IPS-18c (cell line): Measurements from ENCODE around the gene SLC39A8.
A peak's percentile ranks its signal among the peaks of the same experiment; 100 is the strongest.

ENCODE experiments used
- H3K4me3 ChIP-seq: 2 replicates; pipeline ENCODE4 v1.7.0; 2013; ENCODE audit warnings: low read depth, mild to moderate bottlenecking, low read length, moderate library complexity; ENCODE audit not compliant: insufficient read depth
- H3K9me3 ChIP-seq: one replicate; pipeline ENCODE4 v1.6.1; 2013; ENCODE audit warnings: mild to moderate bottlenecking, low read length, moderate library complexity; ENCODE audit not compliant: control insufficient read depth, insufficient read depth

The SLC39A8 gene

GRCh38 chr4:102344520-102344953 is 745 bp downstream of the SLC39A8 start:
- Histone ChIP-seq H3K4me3 (peak overlapping the region; percentile 64), H3K9me3 (no peaks in the 10 kb centered on the region)

GRCh38 chr4:102343964-102344519 is 1.2 kb downstream of the SLC39A8 start:
- Histone ChIP-seq H3K9me3 (no peaks in the 10 kb centered on the region), H3K4me3 (peak overlapping the region; percentile 64)

DNA sequence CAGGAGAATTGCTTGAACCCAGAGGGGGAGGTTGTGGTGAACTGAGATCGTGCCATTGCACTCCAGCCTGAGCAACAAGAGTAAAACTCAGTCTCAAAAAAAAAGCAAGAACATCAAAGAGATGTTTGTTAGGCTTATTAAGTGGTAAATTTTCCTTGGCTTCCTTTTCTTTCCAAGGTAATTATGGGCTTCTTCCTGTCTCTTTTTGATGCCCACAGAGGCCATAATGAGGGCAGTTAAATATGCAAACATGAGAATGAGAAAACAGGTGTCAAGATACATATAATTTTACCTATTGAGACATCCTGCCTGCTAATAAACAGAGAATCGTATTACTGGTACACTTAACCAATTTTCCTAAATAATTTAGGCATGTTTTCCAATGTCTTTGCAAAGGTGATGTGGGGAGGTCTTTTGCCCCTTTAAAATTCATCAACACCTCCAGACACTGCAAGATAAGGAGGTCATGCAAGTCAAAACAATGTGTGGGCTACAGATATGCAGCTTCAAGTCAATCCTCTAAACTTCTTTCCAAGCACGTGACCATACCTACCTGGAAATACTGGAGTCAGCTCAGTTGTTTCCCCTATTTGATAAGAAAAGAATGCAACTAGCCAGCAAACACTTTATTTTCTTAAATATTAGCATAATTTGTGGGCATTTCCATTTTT is 2.7 kb downstream of the SLC39A8 start:
- Histone ChIP-seq H3K9me3 (no peaks in the 10 kb centered on the region), H3K4me3 (no peak overlapping the region)

GRCh38 chr4:102341201-102341600 is 4.1 kb downstream of the SLC39A8 start:
- no peaks in the 10 kb centered on the region for H3K9me3 ChIP-seq
- H3K4me3 ChIP-seq: no peak overlapping the region

DNA sequence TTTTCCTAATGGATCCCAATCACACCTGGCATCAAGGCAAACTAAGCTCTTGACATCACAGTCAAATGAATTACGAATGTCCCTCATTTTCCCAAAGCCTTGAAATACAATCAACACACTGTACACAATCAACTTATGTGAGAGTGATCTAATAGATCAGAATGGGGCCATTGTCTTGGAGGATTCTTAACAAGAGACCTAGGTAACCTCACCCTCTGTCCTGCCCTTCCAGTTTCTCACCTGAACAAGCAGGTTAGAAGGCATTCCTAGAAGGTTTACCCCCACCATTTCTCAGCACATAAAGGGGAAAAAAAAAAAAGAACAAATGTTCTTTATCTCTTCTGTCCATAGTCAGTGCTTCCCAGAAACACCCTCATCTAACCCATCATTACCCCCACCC is 6.3 kb downstream of the SLC39A8 start:
- H3K4me3 ChIP-seq: no peak overlapping the region
- H3K9me3 ChIP-seq: no peaks in the 10 kb centered on the region

- no peak overlapping the region for H3K4me3 ChIP-seq
- no peaks in the 10 kb centered on the region for H3K9me3 ChIP-seq
Observed at GRCh38 chr4:102338405-102338804, 6.9 kb downstream of the SLC39A8 start.

DNA sequence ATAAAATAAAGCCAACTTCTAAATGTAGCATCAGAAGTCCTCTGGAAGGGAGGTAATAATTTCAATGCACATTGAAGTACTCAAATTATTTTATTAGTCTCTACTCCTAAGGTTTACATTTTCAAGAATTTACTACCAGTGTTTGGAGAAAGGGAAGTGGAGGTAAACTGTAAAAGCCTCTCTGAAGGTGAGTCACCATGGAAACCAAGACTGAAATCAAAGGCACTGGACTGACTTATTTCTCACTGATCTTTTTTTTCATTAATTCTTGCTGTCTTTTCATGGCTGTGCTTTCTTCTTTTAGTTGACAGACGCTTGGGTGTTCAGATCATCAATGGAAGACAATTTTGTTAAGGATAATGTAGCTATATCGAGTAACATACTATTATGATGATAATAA is 9.7 kb downstream of the SLC39A8 start:
- H3K9me3 ChIP-seq: no peaks in the 10 kb centered on the region

GRCh38 chr4:102334624-102335023 is 10.7 kb downstream of the SLC39A8 start:
- Histone ChIP-seq H3K9me3 (no peaks in the 10 kb centered on the region), H3K4me3 (no peak overlapping the region)

More for the DNA sequence above, 9.7 kb downstream of the SLC39A8 start:
- H3K4me3 ChIP-seq: no peak overlapping the region

DNA sequence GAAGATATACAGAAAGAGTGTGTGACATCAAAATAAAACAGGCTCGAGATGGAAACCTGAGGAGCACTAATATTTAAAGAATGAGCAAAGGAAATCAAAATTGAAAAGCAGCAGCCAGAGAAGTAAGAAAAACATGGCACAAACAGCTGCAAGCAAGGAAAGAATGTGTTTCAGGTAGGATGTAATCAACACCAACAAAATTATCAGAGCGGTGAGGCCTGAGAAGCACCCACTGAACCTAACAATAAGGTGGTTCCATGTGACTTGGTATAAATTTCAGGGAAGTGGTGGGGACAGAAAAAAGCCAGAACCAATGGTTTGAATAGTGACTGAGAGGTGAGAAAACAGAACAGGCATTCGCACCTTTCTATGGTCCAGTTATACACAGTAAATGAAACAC is 11.5 kb downstream of the SLC39A8 start:
- Histone ChIP-seq H3K9me3 (no peaks in the 10 kb centered on the region), H3K4me3 (no peak overlapping the region)

GRCh38 chr4:102328045-102328444 is 17.2 kb downstream of the SLC39A8 start:
- Histone ChIP-seq H3K9me3 (no peaks in the 10 kb centered on the region), H3K4me3 (no peak overlapping the region)

- Histone ChIP-seq H3K4me3 (no peak overlapping the region), H3K9me3 (no peaks in the 10 kb centered on the region)
Observed at GRCh38 chr4:102326951-102327350, 18.3 kb downstream of the SLC39A8 start.

DNA sequence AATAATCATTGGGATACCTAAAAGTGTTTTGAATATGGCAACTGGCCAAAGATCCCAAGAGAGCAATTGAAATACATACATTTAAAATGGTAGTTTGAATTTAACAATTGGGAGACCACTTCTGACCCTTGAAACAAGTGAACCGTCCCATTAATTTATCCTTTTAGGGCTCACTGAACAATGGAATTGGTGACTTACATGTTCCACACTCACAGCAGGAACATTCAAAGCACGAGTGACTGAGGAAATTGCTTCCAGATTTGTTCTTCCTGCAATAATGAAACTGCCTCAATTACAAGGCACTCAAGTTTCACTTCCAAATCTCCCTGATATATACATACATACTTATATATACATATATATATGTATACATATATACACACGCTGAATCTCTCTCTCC is 20.6 kb downstream of the SLC39A8 start:
- H3K4me3 ChIP-seq: no peak overlapping the region

GRCh38 chr4:102322736-102323135 is 22.5 kb downstream of the SLC39A8 start:
- Histone ChIP-seq H3K9me3 (no peaks in the 10 kb centered on the region), H3K4me3 (no peak overlapping the region)

More for the DNA sequence above, 20.6 kb downstream of the SLC39A8 start:
- H3K9me3 ChIP-seq: no peaks in the 10 kb centered on the region

DNA sequence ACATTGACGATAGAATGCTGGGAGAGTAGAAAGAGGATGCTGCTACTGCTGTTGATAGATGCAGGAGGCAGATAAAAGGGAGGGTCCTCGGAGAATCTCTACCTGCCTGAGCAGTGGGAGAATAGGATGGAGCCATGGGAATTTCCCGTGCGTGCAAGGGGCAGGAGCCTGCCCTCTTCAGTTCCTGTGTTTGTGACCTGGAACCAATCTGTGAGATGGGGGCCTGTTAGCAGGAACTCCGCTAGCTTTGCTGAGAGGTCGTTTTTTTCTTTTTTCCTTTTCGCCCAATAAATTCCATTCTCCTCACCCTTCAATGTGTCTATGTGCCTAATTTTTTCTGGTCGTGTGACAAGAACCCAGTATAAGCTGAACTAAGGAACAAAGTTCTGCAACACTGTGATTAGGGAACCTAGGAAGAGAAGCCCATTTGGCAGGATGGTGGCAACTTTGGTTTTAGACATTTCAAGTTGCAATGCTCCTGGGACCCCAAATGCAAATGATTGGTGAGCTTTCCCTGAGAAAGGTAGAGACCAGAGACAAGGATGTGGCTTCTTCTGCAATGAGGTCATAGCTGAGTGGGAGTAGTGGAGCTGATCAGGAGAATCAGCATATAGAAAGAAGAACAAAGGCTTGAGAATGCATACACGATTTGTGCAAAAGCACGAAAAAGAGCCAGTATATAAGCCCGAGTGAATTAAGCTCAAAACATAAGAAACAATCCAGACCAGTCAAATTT is 23.9 kb downstream of the SLC39A8 start:
- Histone ChIP-seq H3K9me3 (no peaks in the 10 kb centered on the region), H3K4me3 (no peak overlapping the region)

- H3K9me3 ChIP-seq: no peaks in the 10 kb centered on the region
- no peak overlapping the region for H3K4me3 ChIP-seq
Observed at GRCh38 chr4:102319594-102319993, 25.7 kb downstream of the SLC39A8 start.

DNA sequence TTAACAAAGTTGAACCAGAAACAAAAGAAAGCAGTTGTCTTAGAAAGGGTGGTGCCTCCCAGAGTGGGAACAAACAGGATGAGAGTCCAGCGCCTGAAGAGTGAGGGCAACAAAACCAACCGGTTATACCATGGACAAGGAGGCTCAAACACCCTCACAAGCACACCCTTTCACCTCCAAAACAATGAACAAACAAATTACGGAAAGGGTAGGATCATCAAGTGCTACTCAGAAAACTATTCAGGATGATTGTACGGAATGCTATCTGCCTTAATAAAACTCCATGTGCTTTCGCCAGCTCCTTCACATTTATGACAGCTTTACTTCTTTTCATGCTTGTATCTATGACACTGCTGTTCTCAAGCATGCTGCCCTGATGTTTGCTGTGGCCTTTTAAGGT is 26.8 kb downstream of the SLC39A8 start:
- no peaks in the 10 kb centered on the region for H3K9me3 ChIP-seq
- no peak overlapping the region for H3K4me3 ChIP-seq

DNA sequence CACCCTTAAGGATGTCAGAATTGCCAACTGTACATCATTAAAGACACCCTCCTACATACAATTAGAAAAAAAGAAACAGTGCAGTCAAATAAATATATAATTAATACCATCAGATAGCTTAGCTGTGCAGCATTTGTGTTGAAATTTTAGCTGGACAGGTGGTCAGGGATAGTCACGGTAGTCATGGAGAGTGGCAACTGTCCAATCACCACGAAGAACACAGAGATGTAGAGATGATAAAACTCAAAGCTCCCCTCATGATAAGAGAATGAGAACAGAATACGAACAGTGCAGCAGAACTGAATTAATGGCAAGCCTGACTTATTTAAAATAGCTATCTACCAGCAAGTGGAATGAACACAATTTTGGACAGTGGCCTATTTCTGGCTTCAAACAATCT is 27.2 kb downstream of the SLC39A8 start:
- Histone ChIP-seq H3K9me3 (no peaks in the 10 kb centered on the region), H3K4me3 (no peak overlapping the region)

DNA sequence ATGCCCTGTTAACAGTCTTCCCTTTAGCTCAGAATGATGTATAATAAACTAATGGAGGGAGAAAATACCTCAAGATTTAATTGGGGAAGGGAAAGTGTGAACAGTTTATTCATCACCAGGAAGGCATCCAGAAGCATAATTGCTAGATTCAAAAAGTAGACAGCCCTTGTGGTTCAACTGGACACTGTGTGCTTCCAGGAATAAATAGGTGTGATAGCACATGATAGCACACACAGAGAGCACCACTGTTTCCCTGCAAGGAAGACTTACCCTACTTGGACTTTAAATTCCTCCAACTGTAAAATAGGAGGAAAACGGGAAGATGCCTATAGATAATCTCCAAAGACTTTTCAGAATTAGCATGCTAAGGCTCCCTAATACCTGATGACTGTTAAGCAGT is 27.8 kb downstream of the SLC39A8 start:
- Histone ChIP-seq H3K4me3 (no peak overlapping the region), H3K9me3 (no peaks in the 10 kb centered on the region)
